Measurements from ENCODE around the gene SMO.
"Not testable (repeated sequence)": the region's sequence is repeated elsewhere in the genome, so short reads cannot be mapped to it uniquely, and the experiment has no call there.

The SMO gene

DNA sequence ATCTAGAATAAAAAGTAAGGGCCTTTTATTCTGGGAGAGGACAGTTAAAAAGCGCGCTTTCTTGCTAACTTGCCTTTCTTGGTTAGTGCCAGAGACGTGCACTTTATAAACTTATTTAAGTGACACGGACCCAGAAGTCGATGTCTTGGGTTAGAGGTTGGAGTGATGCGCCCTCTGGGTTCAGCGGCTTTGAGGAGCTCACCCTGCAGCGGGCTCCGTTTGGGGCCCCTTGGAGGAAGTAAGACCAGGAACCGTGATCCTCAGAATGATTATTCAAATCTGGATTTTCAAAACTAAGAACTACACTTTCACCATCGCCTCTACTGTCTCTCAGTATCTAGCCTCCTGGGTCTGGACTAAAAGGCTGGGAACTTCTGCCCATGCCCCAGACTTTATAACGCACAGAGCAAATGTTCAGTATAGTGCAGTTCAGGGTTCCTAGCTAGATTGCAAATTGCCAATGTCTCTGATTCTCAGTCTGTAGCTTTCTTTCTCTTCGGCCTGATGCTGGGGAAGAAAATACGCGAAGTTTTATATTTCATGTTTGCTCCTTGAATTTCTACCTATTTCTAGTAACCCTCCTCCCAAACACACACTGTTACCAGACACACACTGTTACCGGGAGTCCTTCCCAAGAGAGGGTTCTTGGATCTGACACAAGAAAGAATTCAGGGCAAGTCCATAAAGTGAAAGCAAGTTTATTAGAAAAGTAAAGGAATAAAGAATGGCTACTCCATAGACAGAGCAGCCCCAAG lies 18.6 kb upstream of the SMO start:
- no peak for FAIRE-seq

DNA sequence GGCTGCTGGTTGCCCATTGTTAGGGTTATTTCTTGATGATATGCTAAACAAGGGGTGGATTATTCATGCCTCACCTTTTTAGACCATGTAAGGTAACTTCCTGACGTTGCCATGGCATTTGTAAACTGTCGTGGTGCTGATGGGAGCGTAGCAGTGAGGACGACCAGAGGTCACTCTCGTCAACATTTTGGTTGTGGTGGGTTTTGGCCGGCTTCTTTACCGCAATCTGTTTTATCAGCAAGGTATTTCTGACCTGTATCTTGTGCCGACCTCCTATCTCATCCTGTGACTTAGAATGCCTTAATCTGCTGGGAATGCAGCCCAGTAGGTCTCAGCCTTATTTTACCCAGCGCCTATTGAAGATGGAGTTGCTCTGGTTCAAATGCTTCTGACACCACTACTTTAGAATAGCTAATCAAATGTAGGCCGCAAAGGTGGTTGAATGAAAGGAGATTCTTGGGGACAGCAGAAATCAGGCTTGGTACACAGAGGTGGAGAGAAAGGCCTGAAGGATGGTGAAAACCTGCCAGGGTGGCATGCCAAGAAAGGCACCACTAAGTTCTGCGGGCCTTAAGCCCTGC lies 17.9 kb upstream of the SMO start:
- no peak for FAIRE-seq

DNA sequence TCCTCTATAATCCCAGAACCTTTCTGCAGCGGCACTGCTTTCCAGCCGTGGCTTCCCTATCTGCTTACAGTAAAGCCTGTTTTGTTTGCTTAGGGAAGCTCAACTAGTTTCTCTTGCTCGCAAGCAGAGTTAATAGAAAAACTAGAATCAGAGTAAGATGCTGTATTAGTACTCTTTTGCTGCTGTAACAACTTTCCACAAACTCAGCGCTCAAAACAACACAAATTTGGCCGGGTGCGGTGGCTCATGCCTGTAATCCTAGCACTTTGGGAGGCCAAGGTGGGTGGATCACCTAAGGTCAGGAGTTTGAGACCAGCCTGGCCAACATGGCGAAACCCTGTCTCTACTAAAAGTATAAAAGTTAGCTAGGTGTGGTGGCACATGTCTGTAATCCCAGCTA lies 14.6 kb upstream of the SMO start:
- not testable (repeated sequence) for FAIRE-seq

DNA sequence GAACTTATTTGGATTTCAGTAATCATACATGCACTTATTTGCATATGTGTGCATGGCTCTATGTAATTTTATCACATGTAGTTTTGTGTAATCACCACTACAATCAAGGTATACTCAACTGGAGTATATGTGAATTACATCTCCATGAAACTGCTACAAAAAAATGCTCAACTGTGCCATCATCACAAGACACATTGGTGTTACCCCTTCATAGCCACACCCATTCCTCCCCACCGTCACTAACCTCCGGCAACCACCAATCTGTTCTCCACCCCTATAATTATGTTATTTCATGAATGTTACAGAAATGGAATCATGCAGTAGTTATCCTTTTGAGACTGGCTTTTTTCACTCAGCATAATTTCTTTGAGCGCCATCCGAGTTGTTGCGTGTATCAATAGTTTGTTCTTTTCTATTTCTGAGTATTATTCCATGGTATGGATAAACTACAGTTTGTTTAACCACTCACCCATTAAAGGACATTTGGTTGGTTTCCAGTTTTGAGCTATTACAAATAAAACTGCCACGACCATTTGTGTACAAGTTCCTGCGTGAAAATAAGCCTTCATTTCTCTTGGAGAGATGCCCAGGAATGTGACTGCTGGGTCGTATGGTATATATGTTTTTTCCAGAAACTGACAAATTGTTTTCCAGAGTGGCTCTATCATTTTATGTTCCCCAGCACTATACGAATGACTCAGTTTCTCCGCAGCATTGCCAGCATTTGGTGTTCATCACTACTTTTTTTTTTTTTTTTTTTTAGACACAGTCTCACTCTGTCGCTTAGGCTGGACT lies 11.3 kb upstream of the SMO start:
- no peak for FAIRE-seq

DNA sequence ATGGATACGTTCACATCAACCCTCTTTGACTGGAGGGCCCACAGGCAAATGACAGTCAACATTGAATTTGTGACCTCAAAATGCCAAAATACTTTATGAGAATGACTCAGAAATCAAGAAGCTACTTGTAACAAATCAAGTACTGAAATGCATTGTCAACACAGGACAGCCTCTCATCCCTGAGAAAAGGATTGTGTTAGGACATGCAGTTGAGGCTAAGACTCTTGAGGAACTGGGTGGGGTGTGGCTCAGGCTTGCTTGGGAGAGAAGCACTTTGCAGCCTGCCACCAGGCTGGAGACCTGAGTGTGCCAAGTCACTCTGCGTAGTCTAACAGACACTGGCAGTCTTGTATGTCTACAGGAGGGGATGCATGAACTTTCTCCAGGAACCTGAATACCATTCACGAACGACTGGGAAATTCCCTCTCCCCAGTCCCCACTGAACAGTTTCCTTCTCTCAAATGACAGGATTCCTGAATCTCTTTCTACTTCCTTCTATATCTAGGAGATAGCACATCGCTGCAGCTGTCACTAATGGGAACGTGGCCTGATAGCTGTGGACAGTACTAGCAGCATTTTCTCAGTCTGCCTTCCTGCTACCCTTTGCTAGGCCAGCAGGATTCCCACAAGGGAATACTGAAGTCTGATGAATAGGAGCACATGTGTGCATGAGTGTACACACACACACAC lies 3.3 kb upstream of the SMO start:
- FAIRE-seq = no peak

DNA sequence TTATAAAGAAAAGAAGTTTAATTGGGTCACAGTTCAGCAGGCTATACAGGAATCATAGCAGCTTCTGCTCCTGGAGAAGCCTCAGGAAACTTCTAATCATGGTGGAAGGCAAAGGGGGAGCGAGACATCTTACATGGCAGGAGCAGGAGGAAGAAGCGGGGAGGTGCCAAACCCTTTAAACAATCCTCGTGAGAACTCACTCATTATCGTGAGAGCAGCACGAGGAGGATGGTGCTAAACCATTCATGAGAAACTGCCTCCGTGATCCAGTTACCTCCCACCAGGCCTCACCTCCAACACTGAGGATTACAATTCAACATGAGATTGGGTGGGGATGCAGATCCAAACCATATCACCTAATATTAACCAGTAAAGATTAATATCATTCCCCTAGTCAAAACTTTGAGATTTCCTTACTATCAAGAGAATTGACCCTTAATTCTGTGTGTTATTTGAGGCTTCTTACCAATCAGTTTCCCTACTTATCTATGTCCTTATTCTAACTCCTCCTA lies 1.6 kb upstream of the SMO start:
- no peak for FAIRE-seq

DNA sequence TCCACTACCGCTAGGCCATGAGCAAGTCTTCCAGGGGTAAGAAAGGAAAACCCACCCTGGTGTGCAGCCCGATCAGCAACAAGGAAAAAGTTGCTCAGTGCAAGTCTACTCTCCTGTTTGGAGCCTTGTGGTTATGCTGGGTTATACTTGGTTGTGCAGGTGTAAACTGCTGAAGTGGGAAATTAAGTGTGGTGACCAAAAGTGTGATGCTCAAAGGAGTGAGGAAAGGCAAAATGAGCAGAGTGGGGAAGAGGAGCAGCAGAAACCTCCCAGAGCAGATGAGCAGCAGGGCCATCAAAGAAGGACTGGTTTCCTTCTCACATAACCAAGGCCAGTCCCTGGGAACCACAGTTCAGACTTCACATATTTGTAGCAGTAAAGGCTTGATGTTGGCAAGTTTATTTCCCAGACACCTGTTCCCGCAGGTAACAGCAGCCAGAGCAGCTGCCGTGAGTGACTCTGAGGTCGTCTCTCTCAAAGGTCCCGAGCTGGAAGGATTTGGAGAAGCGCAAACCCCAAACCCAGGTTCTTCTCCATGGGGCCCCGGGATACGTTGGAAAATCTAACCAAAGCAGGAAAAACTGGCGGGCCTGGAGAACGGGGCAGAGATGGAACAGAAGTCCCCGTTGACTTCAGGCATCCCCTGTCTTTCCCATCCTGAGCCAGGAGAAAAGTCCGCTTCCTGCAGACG lies 607 bp upstream of the SMO start:
- no peak for FAIRE-seq

DNA sequence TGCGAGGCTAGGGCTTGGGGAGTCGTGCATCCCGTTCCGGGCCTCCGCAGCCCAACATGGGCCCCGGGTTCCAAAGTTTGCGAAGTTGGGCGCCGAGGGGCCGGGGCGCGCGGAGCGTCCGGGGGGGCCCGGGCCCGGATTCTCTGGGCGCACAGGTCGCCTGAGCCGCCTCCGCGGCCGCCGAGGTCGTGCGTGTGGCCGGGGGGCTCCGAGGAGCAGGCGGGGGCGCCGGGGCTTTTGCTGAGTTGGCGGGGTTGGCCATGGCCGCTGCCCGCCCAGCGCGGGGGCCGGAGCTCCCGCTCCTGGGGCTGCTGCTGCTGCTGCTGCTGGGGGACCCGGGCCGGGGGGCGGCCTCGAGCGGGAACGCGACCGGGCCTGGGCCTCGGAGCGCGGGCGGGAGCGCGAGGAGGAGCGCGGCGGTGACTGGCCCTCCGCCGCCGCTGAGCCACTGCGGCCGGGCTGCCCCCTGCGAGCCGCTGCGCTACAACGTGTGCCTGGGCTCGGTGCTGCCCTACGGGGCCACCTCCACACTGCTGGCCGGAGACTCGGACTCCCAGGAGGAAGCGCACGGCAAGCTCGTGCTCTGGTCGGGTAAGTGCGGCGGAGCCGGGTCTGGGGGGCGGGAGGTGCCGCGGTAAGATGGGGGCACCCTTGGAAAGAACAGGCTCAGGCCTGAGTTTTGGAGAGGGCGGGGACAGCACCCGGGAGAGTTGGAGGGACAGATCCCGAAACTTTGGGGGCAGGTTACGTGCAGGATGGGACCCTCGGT lies 643 bp downstream of the SMO start:
- FAIRE-seq = no peak

DNA sequence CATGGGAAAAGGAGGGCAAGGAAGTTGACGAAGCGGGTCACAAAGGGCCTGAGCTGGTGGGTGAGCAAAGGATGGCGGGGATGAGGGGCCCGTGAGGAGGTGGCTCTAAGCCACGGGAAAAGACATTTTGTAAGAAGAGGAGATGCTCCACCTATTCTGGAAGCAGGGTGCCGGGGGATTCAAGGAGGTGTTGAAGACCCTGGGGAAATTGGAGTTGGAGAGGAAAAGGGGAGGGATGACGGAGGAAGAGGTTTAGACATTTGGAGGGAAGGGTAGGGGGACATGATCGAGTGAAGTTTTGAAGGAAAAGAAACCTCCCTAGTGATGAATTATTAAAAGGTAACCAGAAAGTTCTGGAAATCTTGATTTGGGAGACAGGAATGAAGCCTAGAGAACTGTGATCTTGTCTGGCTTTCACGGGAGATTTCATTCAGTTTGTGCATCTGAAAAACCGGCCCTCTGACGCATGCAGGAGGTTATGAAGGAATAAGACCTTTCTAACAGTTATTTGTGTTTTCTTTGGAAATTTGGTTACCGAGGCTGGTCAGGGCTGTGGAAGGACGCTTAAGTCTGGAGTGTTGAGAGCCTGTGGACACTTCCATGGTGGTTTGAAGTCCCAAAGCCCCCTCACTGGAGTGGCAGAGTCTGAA lies 1.4 kb downstream of the SMO start:
- no peak for FAIRE-seq

DNA sequence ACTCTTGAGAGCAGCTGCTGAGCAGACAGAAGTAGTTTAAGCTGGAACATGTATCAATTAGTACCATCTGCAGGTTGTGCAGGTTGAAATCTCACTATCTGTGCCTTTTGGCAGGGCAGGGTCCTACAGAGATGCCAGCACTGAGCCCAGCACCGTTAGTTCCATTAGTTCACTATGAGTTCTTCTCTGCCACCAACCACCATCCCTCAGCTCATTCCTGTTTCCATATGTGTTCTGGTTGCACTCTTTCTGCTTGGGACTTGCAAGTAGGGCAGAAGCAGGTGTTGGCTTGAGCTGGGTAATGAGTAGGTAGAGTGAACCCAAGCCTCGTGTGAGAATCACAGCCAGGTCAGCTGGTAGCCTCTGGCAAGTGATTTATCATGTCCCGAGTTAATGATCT lies 2.8 kb downstream of the SMO start:
- FAIRE-seq = no peak

DNA sequence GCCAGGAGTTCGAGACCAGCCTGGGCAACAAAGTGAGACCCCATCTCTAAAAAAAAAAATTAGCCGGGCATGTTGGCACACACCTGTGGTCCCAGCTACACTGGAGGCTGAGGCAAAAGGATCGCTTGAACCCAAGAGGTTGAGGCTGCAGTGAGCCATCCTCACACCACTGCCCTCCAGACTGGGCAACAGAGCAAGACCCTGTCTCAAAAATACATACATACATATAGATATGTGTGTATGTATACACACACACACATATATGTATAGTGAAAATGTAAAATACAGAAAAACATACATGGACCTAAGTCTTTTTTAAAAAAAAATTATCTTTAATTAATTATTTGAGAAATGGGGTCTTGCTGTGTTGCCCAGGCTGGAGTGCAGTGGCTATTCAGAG lies 5.5 kb downstream of the SMO start:
- FAIRE-seq = no peak

DNA sequence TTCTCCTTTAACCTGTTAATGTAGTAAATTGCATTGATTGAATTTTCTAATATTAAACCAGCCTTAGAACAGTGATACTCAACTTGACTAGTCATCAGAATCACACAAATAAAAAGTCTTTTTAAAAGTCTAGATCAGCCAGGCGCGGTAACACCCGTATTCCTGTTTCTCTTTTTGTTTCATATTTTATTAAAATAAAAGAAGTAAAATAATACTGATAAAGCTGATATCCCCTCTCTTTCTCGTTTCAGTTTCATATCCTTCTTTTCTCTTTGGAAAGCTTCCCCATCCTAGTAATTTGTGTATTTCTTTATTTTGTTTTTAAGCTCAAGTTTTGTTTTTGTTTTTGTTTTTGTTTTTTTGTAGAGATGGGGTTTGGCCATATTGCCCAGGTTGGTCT lies 9.3 kb downstream of the SMO start:
- FAIRE-seq = no peak

DNA sequence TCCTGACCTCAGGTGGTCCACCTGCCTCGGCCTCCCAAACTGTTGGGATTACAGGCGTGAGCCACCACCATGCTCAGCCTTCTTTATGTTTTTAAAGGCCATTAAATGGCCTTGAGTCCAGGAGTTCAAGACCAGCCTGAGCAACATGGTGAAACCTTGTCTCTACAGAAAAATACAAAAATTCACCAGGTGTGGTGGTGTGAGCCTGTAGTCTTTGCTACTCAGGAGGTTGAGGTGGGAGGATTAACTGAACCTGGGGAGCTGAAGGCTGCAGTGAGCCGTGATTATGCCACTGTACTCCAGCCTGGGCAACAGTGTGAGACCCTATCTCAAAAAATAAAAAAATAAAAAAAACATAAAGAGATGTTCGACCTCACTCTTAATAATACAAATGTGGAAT lies 11.0 kb downstream of the SMO start:
- no peak for FAIRE-seq

DNA sequence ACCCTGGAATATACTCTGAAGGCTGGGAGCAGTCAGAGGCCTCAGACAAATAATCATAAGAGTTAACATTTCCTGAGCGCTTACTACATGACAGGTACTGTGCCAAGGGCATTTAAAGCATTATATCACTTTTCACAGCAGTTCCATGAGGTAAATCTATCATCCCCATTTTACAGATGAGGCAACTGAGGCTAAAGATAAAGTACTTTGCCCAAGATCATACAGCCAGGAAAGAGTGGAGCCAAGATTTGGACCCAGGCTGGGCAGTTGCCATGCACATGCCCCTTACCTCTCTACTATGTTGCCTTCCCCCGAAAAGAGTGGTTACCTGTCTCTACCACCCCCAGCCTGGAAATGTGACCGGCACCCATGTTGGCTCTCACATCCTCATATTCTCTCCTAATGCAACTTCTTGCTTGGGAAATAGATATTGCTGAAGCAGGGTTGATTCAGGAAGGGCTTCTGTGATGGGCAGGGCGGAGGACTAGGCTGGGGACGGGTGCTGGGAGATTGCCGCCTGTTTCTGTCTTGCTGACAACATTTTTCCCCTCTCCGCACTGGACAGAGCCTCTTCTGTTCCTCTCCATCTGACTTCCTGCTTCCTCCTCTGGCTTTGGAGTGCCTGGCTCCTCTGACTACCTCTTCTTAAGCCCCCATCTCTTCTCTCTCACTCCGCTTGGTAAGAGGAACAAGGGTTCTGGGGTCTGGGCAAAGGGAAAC lies 13.8 kb downstream of the SMO start:
- FAIRE-seq = no peak

DNA sequence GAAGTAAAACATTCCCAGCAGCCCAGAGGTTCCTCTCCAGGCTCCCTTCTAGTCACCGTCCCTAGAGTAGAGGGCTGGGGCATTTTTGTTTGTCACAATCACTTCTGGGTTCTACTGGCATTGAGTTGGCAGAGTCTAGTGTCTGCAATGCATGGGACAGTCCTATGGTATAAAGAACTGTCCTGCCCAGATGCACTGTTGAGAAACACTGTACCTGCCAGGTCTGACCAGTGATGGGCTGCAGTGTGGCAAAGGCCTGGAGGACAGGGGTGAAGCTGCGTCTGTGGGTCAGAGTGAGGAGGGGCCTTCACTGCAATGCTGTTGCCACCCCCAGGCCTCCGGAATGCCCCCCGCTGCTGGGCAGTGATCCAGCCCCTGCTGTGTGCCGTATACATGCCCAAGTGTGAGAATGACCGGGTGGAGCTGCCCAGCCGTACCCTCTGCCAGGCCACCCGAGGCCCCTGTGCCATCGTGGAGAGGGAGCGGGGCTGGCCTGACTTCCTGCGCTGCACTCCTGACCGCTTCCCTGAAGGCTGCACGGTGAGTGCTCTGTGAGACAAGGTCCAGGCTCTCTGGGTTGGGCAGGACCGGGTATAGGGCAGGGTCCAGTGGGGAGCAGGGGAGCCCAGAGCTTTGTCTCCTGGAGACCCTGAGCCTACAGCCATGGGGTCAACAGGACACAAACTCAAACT lies 14.8 kb downstream of the SMO start:
- no peak for FAIRE-seq

DNA sequence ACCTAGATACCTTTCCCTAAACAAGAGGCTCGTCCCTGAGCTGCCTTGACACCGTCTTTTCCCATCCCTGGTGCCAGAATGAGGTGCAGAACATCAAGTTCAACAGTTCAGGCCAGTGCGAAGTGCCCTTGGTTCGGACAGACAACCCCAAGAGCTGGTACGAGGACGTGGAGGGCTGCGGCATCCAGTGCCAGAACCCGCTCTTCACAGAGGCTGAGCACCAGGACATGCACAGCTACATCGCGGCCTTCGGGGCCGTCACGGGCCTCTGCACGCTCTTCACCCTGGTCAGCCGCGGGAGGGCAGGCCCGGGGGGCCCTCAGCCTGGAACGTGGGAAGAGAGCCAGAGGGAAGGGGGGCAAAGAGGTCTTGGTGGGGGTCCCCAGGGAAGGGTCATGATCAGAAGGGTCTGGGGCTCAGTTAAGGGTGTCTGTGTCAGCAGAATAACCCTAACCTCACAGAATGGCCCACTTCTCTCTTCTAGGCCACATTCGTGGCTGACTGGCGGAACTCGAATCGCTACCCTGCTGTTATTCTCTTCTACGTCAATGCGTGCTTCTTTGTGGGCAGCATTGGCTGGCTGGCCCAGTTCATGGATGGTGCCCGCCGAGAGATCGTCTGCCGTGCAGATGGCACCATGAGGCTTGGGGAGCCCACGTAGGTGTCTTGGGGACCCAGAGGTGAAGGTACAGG lies 16.8 kb downstream of the SMO start:
- no peak for FAIRE-seq

DNA sequence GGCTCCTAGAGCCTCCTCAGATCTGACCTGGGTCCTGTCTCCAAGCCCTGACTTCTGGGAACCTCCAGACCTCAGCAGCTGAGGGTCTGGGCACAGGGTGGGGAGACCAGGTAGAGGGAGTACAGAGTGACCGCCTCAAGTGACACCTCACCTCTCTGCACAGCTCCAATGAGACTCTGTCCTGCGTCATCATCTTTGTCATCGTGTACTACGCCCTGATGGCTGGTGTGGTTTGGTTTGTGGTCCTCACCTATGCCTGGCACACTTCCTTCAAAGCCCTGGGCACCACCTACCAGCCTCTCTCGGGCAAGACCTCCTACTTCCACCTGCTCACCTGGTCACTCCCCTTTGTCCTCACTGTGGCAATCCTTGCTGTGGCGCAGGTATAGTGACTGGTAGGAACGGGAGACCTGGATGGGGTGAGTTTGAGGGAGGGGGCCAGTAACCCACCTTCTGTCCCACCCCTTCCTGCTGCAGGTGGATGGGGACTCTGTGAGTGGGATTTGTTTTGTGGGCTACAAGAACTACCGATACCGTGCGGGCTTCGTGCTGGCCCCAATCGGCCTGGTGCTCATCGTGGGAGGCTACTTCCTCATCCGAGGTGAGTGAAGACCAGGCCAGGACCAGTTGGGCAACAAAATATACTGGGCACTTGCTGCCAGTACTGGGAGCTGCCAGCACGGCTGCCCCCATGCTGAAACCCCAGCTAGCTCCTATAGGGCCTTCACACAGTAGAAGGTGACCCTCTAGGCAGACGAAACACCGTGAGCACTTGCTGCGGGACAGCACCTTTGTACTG lies 17.8 kb downstream of the SMO start:
- no peak for FAIRE-seq

DNA sequence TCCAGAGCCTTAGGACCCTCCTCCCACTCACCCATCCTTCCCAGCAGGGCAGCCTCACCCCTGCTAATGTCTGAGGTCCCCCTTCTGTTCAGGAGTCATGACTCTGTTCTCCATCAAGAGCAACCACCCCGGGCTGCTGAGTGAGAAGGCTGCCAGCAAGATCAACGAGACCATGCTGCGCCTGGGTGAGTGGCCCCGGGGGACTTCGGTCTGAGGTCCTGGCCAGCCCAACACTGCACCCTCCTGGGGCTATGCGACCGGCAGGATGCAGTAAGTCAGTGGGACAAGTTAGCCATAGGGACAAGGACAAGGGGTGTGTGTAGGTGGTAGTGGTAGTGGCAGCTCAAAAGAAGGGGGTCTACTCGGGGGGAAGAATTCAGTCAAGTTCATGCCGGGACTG lies 20.2 kb downstream of the SMO start:
- FAIRE-seq = no peak

All from colon (tissue), 2 donors.